Neuronal stem cell (in vitro differentiated cells): ENCODE measurements around the gene SLC6A7.

Experiments
- DNase-seq: peaks from one replicate; pipeline ENCODE4 v3.0.0-alpha.2; 2013; ENCODE audit warnings: low spot score
- H2AFZ ChIP-seq: one replicate; pipeline ENCODE4 v1.6.1; 2013; ENCODE audit warnings: mild to moderate bottlenecking, low read length, inconsistent platforms
- H2AK5ac ChIP-seq: 2 replicates; pipeline ENCODE4 v1.6.1; 2013; ENCODE audit warnings: low read depth, mild to moderate bottlenecking, inconsistent platforms, low read length, moderate library complexity, mixed read lengths
- H2BK120ac ChIP-seq: 2 replicates; pipeline ENCODE4 v1.6.1; 2013; ENCODE audit warnings: low read depth, mild to moderate bottlenecking, inconsistent platforms, low read length, moderate library complexity, mixed read lengths
- H2BK12ac ChIP-seq: one replicate; pipeline ENCODE4 v1.6.1; 2013; ENCODE audit warnings: low read length, inconsistent platforms
- H2BK15ac ChIP-seq: 2 replicates; pipeline ENCODE4 v1.6.1; 2013; ENCODE audit warnings: mild to moderate bottlenecking, low read length, inconsistent platforms, mixed read lengths
- H2BK5ac ChIP-seq: one replicate; pipeline ENCODE4 v1.6.1; 2013; ENCODE audit warnings: inconsistent platforms, mild to moderate bottlenecking, low read length, moderate library complexity
- H3K14ac ChIP-seq: one replicate; pipeline ENCODE4 v1.6.1; 2013; ENCODE audit warnings: low read length, inconsistent platforms
- H3K18ac ChIP-seq: 2 replicates; pipeline ENCODE4 v1.6.1; 2013; ENCODE audit warnings: low read length, inconsistent platforms
- H3K23ac ChIP-seq: 2 replicates; pipeline ENCODE4 v1.6.1; 2013; ENCODE audit warnings: low read depth, mild to moderate bottlenecking, mixed read lengths, low read length, inconsistent platforms; ENCODE audit not compliant: poor library complexity
- H3K27ac ChIP-seq: replicated peaks from 3 replicates; pipeline ENCODE4 v1.5.1; 2013; ENCODE audit warnings: low read length, inconsistent platforms
- H3K27me3 ChIP-seq, 3 experiments: 2 replicates each; pipeline ENCODE4 v1.6.1; 2013; ENCODE audit warnings: low read length in 3 of 3, mild to moderate bottlenecking in 2 of 3, inconsistent platforms in 1 of 3, low read depth in 1 of 3, mixed read lengths in 1 of 3, moderate library complexity in 1 of 3; ENCODE audit not compliant: control insufficient read depth in 3 of 3, insufficient read depth in 3 of 3
- H3K36me3 ChIP-seq, 2 donors: replicated peaks in 1 of 2; 2 replicates each; pipeline ENCODE4 v1.6.1; 2013; ENCODE audit warnings: low read length in 2 of 2; ENCODE audit not compliant: control insufficient read depth in 2 of 2, insufficient read depth in 2 of 2
- H3K4ac ChIP-seq: 2 replicates; pipeline ENCODE4 v1.6.1; 2013; ENCODE audit warnings: inconsistent platforms, mild to moderate bottlenecking, low read length, moderate library complexity
- H3K4me1 ChIP-seq, 2 donors: 1 replicate in 1 of 2; 2 replicates in 1 of 2; pipeline ENCODE4 v1.6.1; 2013; ENCODE audit warnings: low read length in 2 of 2, low read depth in 1 of 2; ENCODE audit not compliant: control insufficient read depth in 2 of 2, insufficient read depth in 1 of 2
- H3K4me2 ChIP-seq: one replicate; pipeline ENCODE4 v1.6.1; 2013; ENCODE audit warnings: mild to moderate bottlenecking, low read length, inconsistent platforms; ENCODE audit not compliant: insufficient read depth, poor library complexity, severe bottlenecking
- H3K4me3 ChIP-seq, 2 donors: 2 replicates each; pipeline ENCODE4 v1.5.1; 2013; ENCODE audit warnings: low read length in 2 of 2, mild to moderate bottlenecking in 2 of 2, inconsistent platforms in 1 of 2, moderate library complexity in 1 of 2
- H3K79me1 ChIP-seq: one replicate; pipeline ENCODE4 v1.6.1; 2013; ENCODE audit warnings: low read depth, mild to moderate bottlenecking, inconsistent platforms, low read length, moderate library complexity
- H3K9ac ChIP-seq: one replicate; pipeline ENCODE4 v1.6.1; 2013; ENCODE audit warnings: mild to moderate bottlenecking, low read depth, low read length, inconsistent platforms; ENCODE audit not compliant: poor library complexity
- H3K9me3 ChIP-seq, 2 donors: replicated peaks in 1 of 2; 2 replicates each; pipeline versions ENCODE3 to v1.6.1; 2013; ENCODE audit warnings: low read length in 2 of 2, mild to moderate bottlenecking in 2 of 2, inconsistent platforms in 1 of 2, low read depth in 1 of 2, mixed read lengths in 1 of 2, moderate library complexity in 1 of 2; ENCODE audit not compliant: control insufficient read depth in 2 of 2, insufficient read depth in 1 of 2
- H4K8ac ChIP-seq: one replicate; pipeline ENCODE4 v1.6.1; 2013; ENCODE audit warnings: low read depth, mild to moderate bottlenecking, inconsistent platforms, low read length, moderate library complexity
- H4K91ac ChIP-seq: one replicate; pipeline ENCODE4 v1.6.1; 2013; ENCODE audit warnings: low read length, low read depth, mild to moderate bottlenecking, inconsistent platforms; ENCODE audit not compliant: poor library complexity
- WGBS, 2 donors: extraction: QIAGEN DNeasy Blood & Tissue Kit; methylation state at CpG; one replicate each; pipeline ENCODE4 v1.1.7; 2013; ENCODE audit warnings: missing lambda C conversion rate in 2 of 2, mixed read lengths in 1 of 2; ENCODE audit not compliant: insufficient read length in 2 of 2, insufficient replicate concordance in 1 of 2; ENCODE audit errors: extremely low coverage in 2 of 2; 5-methylcytosine and 5-hydroxymethylcytosine counted together

Gene SLC6A7

GRCh38 chr5:150166037-150166649 lies 23.7 kb upstream of the SLC6A7 start:
- H2BK120ac ChIP-seq: no peak overlapping the region
- H3K36me3 ChIP-seq: no peaks in the 10 kb centered on the region
- H2AFZ ChIP-seq: no peak overlapping the region
- H3K4me2 ChIP-seq: peak overlapping the region; percentile 45
- H2BK15ac ChIP-seq: no peak overlapping the region
- no peak overlapping the region for H3K14ac ChIP-seq
- H2BK12ac ChIP-seq: no peak overlapping the region
- H2BK5ac ChIP-seq: peak overlapping the region; percentile 13
- H3K4ac ChIP-seq: no peak overlapping the region
- no peak overlapping the region for H3K23ac ChIP-seq
- no CpG with 5 or more reads among the region's 27 CpGs for WGBS, 2 donors
- peaks cover 9 to 46% (median 28%) of the 10 kb centered on the region in 3 experiments for H3K27me3 ChIP-seq
- H3K9ac ChIP-seq: no peak overlapping the region
- peak overlapping the region; percentile 30 for H3K18ac ChIP-seq
- H3K79me1 ChIP-seq: no peaks in the 10 kb centered on the region
- no peak overlapping the region for H3K4me3 ChIP-seq
- no peaks in the 10 kb centered on the region for H3K9me3 ChIP-seq
- H3K4me1 ChIP-seq: peaks cover 10 to 14% of the 10 kb centered on the region in 2 donors
- H4K91ac ChIP-seq: no peak overlapping the region
- no peak for DNase-seq
- H2AK5ac ChIP-seq: peak overlapping the region; percentile 10
- H4K8ac ChIP-seq: no peak overlapping the region
- no peak overlapping the region for H3K27ac ChIP-seq

GRCh38 chr5:150166650-150167511 lies 23.0 kb upstream of the SLC6A7 start, which contains the start of gene CDX1:
TSS of gene CDX1 (plus strand) at chr5:150166778. CDS start at chr5:150166877, 99 bp downstream.
- H4K91ac ChIP-seq: no peak within 1 kb of the TSS
- H3K4me3 ChIP-seq: no peak within 1 kb of the TSS
- H2AFZ ChIP-seq: no peak within 1 kb of the TSS
- no CpG with 5 or more reads among the region's 93 CpGs for whole genome bisulfite sequencing, 2 donors
- H3K36me3 ChIP-seq: no peaks in the 10 kb centered on the region
- no peak within 1 kb of the TSS for H3K27ac ChIP-seq
- H3K4ac ChIP-seq: no peak within 1 kb of the TSS
- H2BK15ac ChIP-seq: peak within 1 kb of the TSS; percentile 51
- peak within 1 kb of the TSS; percentile 13 for H2BK5ac ChIP-seq
- peaks cover 9 to 46% (median 28%) of the 10 kb centered on the region in 3 experiments for H3K27me3 ChIP-seq
- H2BK120ac ChIP-seq: no peak within 1 kb of the TSS
- H3K79me1 ChIP-seq: no peaks in the 10 kb centered on the region
- H3K18ac ChIP-seq: peak within 1 kb of the TSS; percentile 62
- no peaks in the 10 kb centered on the region for H3K9me3 ChIP-seq
- peaks cover 7 to 11% of the 10 kb centered on the region in 2 donors for H3K4me1 ChIP-seq
- H4K8ac ChIP-seq: no peak within 1 kb of the TSS
- no peak within 1 kb of the TSS for H2BK12ac ChIP-seq
- no peak within 1 kb of the TSS for H3K9ac ChIP-seq
- DNase-seq: no peak
- peak within 1 kb of the TSS; percentile 10 for H2AK5ac ChIP-seq
- H3K23ac ChIP-seq: no peak within 1 kb of the TSS
- peak within 1 kb of the TSS; percentile 45 for H3K4me2 ChIP-seq
- H3K14ac ChIP-seq: no peak within 1 kb of the TSS

GRCh38 chr5:150167512-150167850 lies 22.4 kb upstream of the SLC6A7 start:
- Histone ChIP-seq H2BK120ac (no peak overlapping the region), H3K27ac (no peak overlapping the region), H3K14ac (no peak overlapping the region), H3K4me3 (no peak overlapping the region), H3K9me3 (no peaks in the 10 kb centered on the region), H3K9ac (no peak overlapping the region), H3K4ac (no peak overlapping the region), H3K79me1 (no peaks in the 10 kb centered on the region), H2BK5ac (no peak overlapping the region), H2BK15ac (peak overlapping the region; percentile 51), H2AK5ac (no peak overlapping the region), H4K8ac (no peak overlapping the region), H4K91ac (no peak overlapping the region), H3K36me3 (no peaks in the 10 kb centered on the region), H3K27me3 (peaks cover 9 to 46% (median 31%) of the 10 kb centered on the region in 3 experiments), H3K18ac (peak overlapping the region; percentile 6), H3K4me1 (peaks cover 7 to 11% of the 10 kb centered on the region in 2 donors), H2BK12ac (no peak overlapping the region), H2AFZ (no peak overlapping the region), H3K23ac (no peak overlapping the region), H3K4me2 (peak overlapping the region; percentile 45)
- no peak for DNase-seq
- no CpG with 5 or more reads among the region's 15 CpGs for WGBS, 2 donors

- Histone ChIP-seq H3K4me1 (peaks cover 7 to 12% of the 10 kb centered on the region in 2 donors), H3K4ac (no peak overlapping the region), H3K79me1 (no peaks in the 10 kb centered on the region), H4K8ac (no peak overlapping the region), H3K36me3 (no peaks in the 10 kb centered on the region), H2BK12ac (no peak overlapping the region), H2BK120ac (no peak overlapping the region), H3K23ac (no peak overlapping the region), H3K4me2 (no peak overlapping the region), H3K14ac (no peak overlapping the region), H3K27me3 (peaks cover 9 to 46% (median 34%) of the 10 kb centered on the region in 3 experiments), H2AK5ac (no peak overlapping the region), H3K9me3 (no peaks in the 10 kb centered on the region), H4K91ac (no peak overlapping the region), H3K9ac (no peak overlapping the region), H2AFZ (no peak overlapping the region), H2BK15ac (no peak overlapping the region), H2BK5ac (no peak overlapping the region), H3K4me3 (no peak overlapping the region), H3K18ac (no peak overlapping the region), H3K27ac (no peak overlapping the region)
- WGBS, 2 donors: no CpG with 5 or more reads among the region's 14 CpGs
- DNase-seq: no peak
These were observed 22.0 kb upstream of the SLC6A7 start for GRCh38 chr5:150167908-150168307.
